Measurements from ENCODE around the gene PTPRR. TPM values are rescaled to one million over a fixed set of nuclear protein-coding genes. Genes with fewer than 3 reads are reported as not detected.

The PTPRR gene
- total RNA-seq, 1 donor from 2014 or later: 0.98 TPM

- H3K27ac ChIP-seq: no peak overlapping the region
- no peaks in the 10 kb centered on the region for H3K9me3 ChIP-seq
- intact Hi-C loops (cut with DNase I): no loop called here
- H3K36me3 ChIP-seq: no peaks in the 10 kb centered on the region
- H3K27me3 ChIP-seq: no peaks in the 10 kb centered on the region
- no peak for DNase-seq (ENCODE audit: extremely low spot score in 2 of 2)
- no peak overlapping the region for H3K4me3 ChIP-seq
- H3K4me1 ChIP-seq: no peaks in the 10 kb centered on the region
- no peak for TF ChIP-seq CTCF (IDR thresholded peaks at IDR 0.05)
- TF ChIP-seq POLR2AphosphoS5 (IDR thresholded peaks at IDR 0.05; ENCODE audit: insufficient read depth in 1 of 2, low read depth in 1 of 2): no peak
- no peak for TF ChIP-seq POLR2A (IDR thresholded peaks at IDR 0.05)
Observed at GRCh38 chr12:70948976-70949336, 28.4 kb upstream of the PTPRR start.

- Histone ChIP-seq H3K27me3 (no peaks in the 10 kb centered on the region), H3K9me3 (no peaks in the 10 kb centered on the region), H3K4me1 (no peaks in the 10 kb centered on the region), H3K36me3 (no peaks in the 10 kb centered on the region), H3K27ac (no peak overlapping the region), H3K4me3 (no peak overlapping the region)
- no peak for TF ChIP-seq POLR2A (IDR thresholded peaks at IDR 0.05)
- no peak for TF ChIP-seq CTCF (IDR thresholded peaks at IDR 0.05)
- no peak for TF ChIP-seq POLR2AphosphoS5 (IDR thresholded peaks at IDR 0.05; ENCODE audit: insufficient read depth in 1 of 2, low read depth in 1 of 2)
- intact Hi-C loops (cut with DNase I): no loop called here
- no peak for DNase-seq (ENCODE audit: extremely low spot score in 2 of 2)
Observed at GRCh38 chr12:70948236-70948975, 27.9 kb upstream of the PTPRR start.

- Histone ChIP-seq H3K36me3 (no peaks in the 10 kb centered on the region), H3K9me3 (no peaks in the 10 kb centered on the region), H3K27ac (no peak overlapping the region), H3K4me1 (no peaks in the 10 kb centered on the region), H3K4me3 (no peak overlapping the region), H3K27me3 (no peaks in the 10 kb centered on the region)
- TF ChIP-seq POLR2AphosphoS5 (IDR thresholded peaks at IDR 0.05; ENCODE audit: insufficient read depth in 1 of 2, low read depth in 1 of 2): no peak
- no peak for TF ChIP-seq CTCF (IDR thresholded peaks at IDR 0.05)
- no peak for DNase-seq (ENCODE audit: extremely low spot score in 2 of 2)
- intact Hi-C loops (cut with DNase I): no loop called here
Observed at GRCh38 chr12:70936203-70936813, 15.8 kb upstream of the PTPRR start.

- intact Hi-C loops (cut with DNase I): no loop called here
- TF ChIP-seq POLR2A (IDR thresholded peaks at IDR 0.05) (no peak), POLR2AphosphoS5 (IDR thresholded peaks at IDR 0.05; ENCODE audit: insufficient read depth in 1 of 2, low read depth in 1 of 2) (no peak), CTCF (IDR thresholded peaks at IDR 0.05) (no peak)
Observed at GRCh38 chr12:70933133-70933532, 12.6 kb upstream of the PTPRR start.

GRCh38 chr12:70929029-70929428 lies 8.5 kb upstream of the PTPRR start:
- TF ChIP-seq POLR2A (IDR thresholded peaks at IDR 0.05) (no peak), CTCF (IDR thresholded peaks at IDR 0.05) (no peak), POLR2AphosphoS5 (IDR thresholded peaks at IDR 0.05; ENCODE audit: insufficient read depth in 1 of 2, low read depth in 1 of 2) (no peak)
- H3K4me1 ChIP-seq: no peaks in the 10 kb centered on the region
- intact Hi-C loops (cut with DNase I): no loop called here

More at GRCh38 chr12:70933133-70933532, 12.6 kb upstream of the PTPRR start:
- no peaks in the 10 kb centered on the region for H3K9me3 ChIP-seq
- H3K4me3 ChIP-seq: no peak overlapping the region
- no peak for DNase-seq (ENCODE audit: extremely low spot score in 2 of 2)
- no peak overlapping the region for H3K27ac ChIP-seq
- no peaks in the 10 kb centered on the region for H3K36me3 ChIP-seq
- no peaks in the 10 kb centered on the region for H3K4me1 ChIP-seq
- no peaks in the 10 kb centered on the region for H3K27me3 ChIP-seq

More at GRCh38 chr12:70929029-70929428, 8.5 kb upstream of the PTPRR start:
- no peaks in the 10 kb centered on the region for H3K27me3 ChIP-seq
- H3K9me3 ChIP-seq: no peaks in the 10 kb centered on the region
- H3K4me3 ChIP-seq: no peak overlapping the region
- no peaks in the 10 kb centered on the region for H3K36me3 ChIP-seq
- H3K27ac ChIP-seq: no peak overlapping the region
- no peak for DNase-seq (ENCODE audit: extremely low spot score in 2 of 2)
